ENCODE results near the gene SLCO4A1.

Gene SLCO4A1

GRCh38 chr20:62702895-62703852, 60.9 kb downstream of the SLCO4A1 start:
- DNase-seq (ENCODE audit: low spot score) = peak; percentile 88

GRCh38 chr20:62703853-62704228, 61.5 kb downstream of the SLCO4A1 start:
- peak; percentile 41 for DNase-seq (ENCODE audit: low spot score)

- DNase-seq (ENCODE audit: low spot score) = peak; percentile 98
Observed at GRCh38 chr20:62704341-62704948, 62.1 kb downstream of the SLCO4A1 start.

GRCh38 chr20:62705627-62706026, 63.3 kb downstream of the SLCO4A1 start:
- DNase-seq (ENCODE audit: low spot score) = peak; percentile 87

- no peak for DNase-seq (ENCODE audit: low spot score)
Observed at GRCh38 chr20:62706344-62706743, 64.0 kb downstream of the SLCO4A1 start.

GRCh38 chr20:62706857-62707256, 64.6 kb downstream of the SLCO4A1 start:
- DNase-seq (ENCODE audit: low spot score) = no peak

GRCh38 chr20:62707276-62707920, 65.1 kb downstream of the SLCO4A1 start:
- peak; percentile 36 for DNase-seq (ENCODE audit: low spot score)

GRCh38 chr20:62707921-62708521, 65.7 kb downstream of the SLCO4A1 start:
- DNase-seq (ENCODE audit: low spot score) = peak; percentile 97

- DNase-seq (ENCODE audit: low spot score) = peak; percentile 57
Observed at GRCh38 chr20:62708591-62709536, 66.6 kb downstream of the SLCO4A1 start, which contains the start of gene NTSR1. Gene NTSR1 (plus strand): TSS chr20:62708836. CDS start chr20:62709208, 372 bp downstream.

- DNase-seq (ENCODE audit: low spot score) = peak; percentile 69
Observed at GRCh38 chr20:62709537-62709905, 67.2 kb downstream of the SLCO4A1 start.

GRCh38 chr20:62710221-62710885, 68.0 kb downstream of the SLCO4A1 start:
- DNase-seq (ENCODE audit: low spot score) = no peak

GRCh38 chr20:62710886-62711702, 68.8 kb downstream of the SLCO4A1 start:
- DNase-seq (ENCODE audit: low spot score) = peak; percentile 94

GRCh38 chr20:62711703-62712101, 69.4 kb downstream of the SLCO4A1 start:
- DNase-seq (ENCODE audit: low spot score) = peak; percentile 74

- no peak for DNase-seq (ENCODE audit: low spot score)
Observed at GRCh38 chr20:62712606-62713005, 70.3 kb downstream of the SLCO4A1 start.

GRCh38 chr20:62714006-62714405, 71.7 kb downstream of the SLCO4A1 start:
- DNase-seq (ENCODE audit: low spot score) = no peak

GRCh38 chr20:62714799-62715198, 72.5 kb downstream of the SLCO4A1 start:
- no peak for DNase-seq (ENCODE audit: low spot score)

GRCh38 chr20:62715201-62715600, 72.9 kb downstream of the SLCO4A1 start:
- no peak for DNase-seq (ENCODE audit: low spot score)

- DNase-seq (ENCODE audit: low spot score) = no peak
Observed at GRCh38 chr20:62716198-62716940, 74.1 kb downstream of the SLCO4A1 start.

GRCh38 chr20:62716941-62717310, 74.6 kb downstream of the SLCO4A1 start:
- no peak for DNase-seq (ENCODE audit: low spot score)

All from SW480 (cell line).